Measurements from ENCODE around the gene TEDC1. TPM values are rescaled to one million over a fixed set of nuclear protein-coding genes. Genes with fewer than 3 reads are reported as not detected.

Gene TEDC1, protein sequence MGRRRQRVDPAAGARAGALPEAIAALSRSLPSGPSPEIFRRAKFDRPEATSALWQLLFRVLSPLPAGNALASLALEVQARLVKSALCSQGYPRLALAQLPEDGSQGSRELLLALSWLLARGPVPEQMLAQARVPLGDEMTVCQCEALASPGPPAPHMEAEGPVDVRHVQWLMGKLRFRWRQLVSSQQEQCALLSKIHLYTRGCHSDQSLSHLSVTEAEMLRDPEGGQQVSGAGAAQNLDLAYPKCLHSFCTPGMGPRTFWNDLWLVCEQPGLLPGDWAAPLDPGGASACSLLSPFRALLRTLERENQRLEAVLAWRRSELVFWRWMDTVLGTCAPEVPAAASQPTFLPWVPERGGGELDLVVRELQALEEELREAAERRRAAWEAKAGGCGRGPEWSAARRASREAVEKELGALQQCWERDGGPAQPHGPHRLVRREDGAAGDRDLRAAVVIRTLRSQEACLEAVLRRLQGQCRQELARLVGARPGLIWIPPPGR
- 8.9 and 20.5 TPM in 2 replicates for total RNA-seq

DNA sequence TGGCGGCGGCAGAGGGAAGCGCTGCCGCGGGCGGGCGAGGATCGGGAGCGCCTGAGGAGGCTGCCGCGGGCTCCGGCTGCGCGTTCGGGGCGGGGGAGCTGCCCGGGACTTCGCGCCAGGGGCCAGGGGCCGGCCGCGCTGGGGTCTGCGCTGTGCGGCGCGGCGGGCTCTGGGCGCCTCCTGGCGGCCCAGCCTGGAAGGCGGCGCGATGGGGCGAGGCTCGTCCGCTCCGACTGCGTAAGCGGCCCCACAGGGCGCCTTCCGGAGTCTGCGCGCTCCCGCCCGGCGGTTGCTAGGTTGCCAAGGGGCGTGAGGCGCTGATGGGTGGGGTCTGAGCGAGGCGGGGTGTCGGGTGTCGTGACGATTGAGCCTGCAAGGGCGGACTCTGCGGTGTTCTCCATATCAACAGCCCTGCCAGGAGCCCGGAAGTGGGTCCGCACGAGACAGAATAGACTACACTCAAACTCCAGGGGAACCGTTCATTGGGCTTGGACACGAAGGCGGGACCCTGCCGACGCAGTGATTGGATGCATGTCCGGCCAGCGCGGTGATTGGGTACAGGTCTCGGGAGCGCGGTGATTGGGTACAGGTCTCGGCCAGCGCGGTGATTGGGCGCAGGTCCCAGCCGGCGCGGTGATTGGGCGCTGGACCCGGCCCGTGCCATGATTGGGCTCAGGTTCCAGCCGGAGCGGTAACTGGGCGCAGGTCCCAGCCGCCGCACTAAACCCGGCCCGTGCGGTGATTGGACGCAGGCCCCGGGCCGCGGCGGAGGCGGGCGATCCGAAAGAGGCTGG, at the start of gene TEDC1:
Gene TEDC1 (plus strand): TSS at position 675 of the 794 bp plus-strand sequence. CDS start 130 bp downstream, outside the sequence.

DNA sequence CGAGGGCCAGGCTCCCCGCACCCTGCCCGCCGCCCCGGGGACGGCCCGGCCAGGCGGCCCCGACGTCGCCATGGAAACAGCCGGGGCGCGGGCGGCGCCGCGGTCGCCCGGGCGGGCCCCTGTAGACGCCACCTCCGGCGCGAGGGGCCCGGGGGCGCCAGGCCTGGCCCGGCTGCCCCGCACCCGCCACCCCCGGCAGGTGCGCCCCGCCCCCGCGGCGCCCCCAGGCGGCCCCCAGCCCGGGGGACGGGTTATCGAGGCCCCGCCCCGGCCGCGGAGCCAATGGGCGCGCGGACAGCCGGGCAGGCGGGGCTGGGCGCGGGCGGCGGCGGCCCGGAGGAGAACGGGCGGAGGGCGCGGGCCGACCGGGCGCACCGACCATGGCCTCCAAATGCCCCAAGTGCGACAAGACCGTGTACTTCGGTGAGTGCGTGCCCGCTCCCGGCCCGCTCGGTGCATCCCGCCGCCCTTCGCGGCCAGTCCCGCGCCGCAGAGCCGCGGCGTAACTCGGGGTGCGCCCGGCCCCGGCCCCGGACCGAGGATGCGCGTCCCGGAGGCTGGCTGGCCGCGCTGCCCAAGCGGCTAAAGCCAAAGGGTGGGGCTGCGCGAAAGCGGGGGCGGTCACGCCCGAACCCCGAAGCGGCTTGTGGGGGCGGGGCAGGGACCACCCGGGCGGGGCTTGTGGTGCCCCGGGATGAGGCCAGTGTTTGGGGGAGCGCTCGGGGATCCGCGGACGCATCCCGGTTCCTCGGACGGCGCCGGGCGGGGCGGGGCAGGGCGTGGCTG, 16.4 kb upstream of the TEDC1 start, which contains the start of gene CRIP2:
Gene CRIP2 (plus strand): TSS at position 339 of the 786 bp plus-strand sequence. CDS start 42 bp downstream, at position 381.

DNA sequence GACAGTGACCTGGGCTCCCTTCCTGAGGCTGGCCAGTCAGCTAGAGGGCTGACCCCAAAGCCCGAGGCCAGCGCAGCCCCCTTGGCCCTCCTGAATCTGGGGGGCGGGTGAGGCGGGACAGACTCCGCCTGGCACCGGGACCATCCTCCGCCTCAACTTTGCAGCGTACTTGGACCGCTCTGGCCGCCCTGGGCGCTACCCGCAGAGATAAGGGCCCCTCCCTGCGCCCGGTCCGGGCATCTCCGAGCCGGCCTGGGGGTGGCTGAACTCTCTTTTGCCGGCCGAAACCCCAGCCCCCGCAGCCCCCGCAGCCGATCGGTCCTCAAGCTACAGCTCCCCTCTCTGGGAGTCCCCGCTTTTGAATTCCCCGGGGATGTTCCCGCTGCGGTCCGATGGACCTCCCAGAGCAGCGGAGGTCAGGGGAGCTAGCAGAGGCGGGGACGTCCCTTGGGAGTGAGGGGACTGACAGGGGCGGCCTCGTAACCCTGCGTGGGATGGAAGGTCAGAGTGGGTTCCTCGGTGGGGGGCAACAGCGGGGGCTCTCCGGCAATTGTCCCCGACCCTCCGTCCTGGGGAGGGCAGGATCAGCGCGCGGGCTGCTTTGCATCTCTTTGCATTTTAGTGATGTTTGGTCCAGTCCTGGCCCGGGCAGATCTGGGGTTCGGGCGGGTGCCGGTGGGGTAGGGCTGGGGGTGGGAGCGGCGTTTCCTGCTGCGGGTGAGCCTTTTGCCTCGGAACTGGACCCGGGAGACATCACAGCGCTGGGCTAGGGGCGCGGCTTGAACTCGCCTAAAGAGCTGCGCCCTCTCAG, 4.7 kb upstream of the TEDC1 start, which contains the start of gene CRIP1:
Gene CRIP1 (plus strand): TSS at position 724 of the 811 bp plus-strand sequence. CDS start 374 bp downstream, outside the sequence.

DNA sequence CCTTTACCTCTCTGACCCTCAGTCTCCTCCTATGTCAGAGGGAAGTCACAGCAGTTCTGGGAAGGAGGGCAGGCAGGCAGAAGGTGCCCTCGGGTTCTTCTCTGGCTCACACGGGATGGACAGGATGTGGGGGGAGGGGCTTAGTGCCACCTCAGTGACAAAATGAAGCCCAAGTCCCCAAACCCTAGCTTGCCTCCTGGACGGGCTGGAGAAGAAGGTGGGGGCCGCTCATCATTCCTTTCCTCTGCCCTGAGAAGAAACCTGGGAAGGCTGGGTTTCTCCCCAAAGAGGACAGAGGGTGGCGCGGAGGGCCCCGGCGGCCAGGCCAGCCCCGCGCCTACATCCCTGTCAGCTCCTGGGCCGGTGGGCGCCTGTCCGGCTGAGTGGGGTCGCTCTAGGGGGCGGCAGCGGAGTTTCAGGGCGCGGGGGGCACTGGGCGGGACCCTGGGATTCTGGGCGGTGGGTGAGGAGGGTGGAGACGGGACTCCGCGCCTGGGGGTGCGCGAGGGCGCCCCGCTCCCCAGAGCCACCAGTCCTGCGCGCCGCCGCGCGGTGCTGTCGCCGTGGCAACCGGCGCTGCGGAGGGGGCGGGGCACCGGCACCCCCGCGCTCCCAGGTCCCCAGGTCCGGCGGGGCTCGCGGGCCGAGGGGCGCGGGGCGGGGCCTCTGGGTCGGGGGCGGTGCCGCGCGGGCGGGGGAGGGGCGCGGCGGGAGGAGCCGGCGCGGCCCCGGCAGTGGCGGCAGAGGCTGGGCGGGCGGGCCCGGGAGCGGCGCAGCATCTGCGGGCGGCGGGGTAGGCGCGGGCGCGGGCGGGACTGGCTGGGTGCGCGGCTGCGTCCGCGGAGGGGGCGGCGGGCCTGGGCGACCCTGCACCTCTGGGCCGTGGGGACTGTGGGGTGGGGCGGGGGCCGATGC, 35.1 kb downstream of the TEDC1 start, which contains the start of gene TMEM121:
Gene TMEM121 (plus strand): TSS at position 723 of the 915 bp plus-strand sequence. CDS start 2,252 bp downstream, outside the sequence.

Other genes with a start within 250 kb of the TEDC1 start
- 61.2 and 78.5 TPM in 2 replicates for gene BTBD6, start 242.7 kb upstream of the TEDC1 start, total RNA-seq
- gene BRF1, start 190.2 kb upstream of the TEDC1 start, total RNA-seq, result 47.0 and 49.2 TPM in 2 replicates
- gene PACS2, start 176.5 kb upstream of the TEDC1 start, total RNA-seq, result 34.5 and 65.5 TPM in 2 replicates
- gene TEX22, start 92.7 kb upstream of the TEDC1 start, total RNA-seq, result 0.11 and 0.25 TPM in 2 replicates
- gene MTA1, start 71.4 kb upstream of the TEDC1 start, total RNA-seq, result 30.7 and 43.5 TPM in 2 replicates
- gene CRIP2, start 16.4 kb upstream of the TEDC1 start, total RNA-seq, result 37.4 and 50.0 TPM in 2 replicates
- 0.11 and 0.50 TPM in 2 replicates for gene CRIP1, start 4.4 kb upstream of the TEDC1 start, total RNA-seq
- gene TMEM121, start 35.3 kb downstream of the TEDC1 start, total RNA-seq, result 9.2 and 10.7 TPM in 2 replicates